Measurements from ENCODE around the gene KRTAP22-2. TPM values are rescaled to one million over a fixed set of nuclear protein-coding genes. Genes with fewer than 3 reads are reported as not detected.

KRTAP22-2 gene
- polyA plus RNA-seq, 3 donors: not detected

DNA sequence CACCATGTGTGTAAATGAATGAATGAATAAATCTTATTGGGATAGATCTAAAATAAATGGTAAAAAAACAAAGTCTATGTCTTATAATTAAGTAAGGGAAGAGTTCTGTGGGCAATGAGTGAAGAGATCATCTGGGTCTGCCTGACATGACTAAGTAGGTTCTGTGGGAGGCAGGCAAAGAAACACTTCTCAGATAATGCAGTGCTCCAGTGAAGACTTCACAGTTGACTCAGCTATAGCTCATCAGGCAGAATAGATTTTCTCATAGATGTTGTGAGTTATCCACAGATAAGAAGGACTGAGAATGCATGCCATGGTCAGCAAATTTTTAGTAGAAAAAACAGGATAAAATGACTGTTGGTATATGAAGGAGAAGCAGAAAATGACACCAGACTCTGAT is 12.4 kb downstream of the KRTAP22-2 start:
- no peak for DNase-seq (ENCODE audit: extremely low read depth in 1 of 11, low read depth in 9 of 11, low spot score in 4 of 11)

DNA sequence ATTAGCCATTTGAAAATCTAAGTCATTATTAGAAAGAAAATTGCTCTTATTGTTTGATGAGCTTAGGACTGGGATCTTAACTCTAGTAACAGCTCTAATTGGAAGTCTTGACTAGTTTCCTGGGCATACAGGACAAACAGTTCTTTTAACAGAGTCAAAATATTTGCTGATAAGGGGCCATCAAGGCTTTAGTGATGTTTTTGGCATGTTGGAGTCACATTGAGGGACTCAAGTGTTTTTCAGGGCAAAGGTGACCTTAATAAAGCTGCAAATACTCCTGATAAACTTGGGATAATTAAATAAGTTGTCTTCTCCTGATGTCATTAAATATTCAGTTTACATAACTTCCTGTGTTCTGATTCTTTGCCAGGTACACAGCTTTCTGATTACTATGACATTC is 22.6 kb downstream of the KRTAP22-2 start:
- DNase-seq (ENCODE audit: extremely low read depth in 1 of 11, low read depth in 9 of 11, low spot score in 4 of 11): no peak

DNA sequence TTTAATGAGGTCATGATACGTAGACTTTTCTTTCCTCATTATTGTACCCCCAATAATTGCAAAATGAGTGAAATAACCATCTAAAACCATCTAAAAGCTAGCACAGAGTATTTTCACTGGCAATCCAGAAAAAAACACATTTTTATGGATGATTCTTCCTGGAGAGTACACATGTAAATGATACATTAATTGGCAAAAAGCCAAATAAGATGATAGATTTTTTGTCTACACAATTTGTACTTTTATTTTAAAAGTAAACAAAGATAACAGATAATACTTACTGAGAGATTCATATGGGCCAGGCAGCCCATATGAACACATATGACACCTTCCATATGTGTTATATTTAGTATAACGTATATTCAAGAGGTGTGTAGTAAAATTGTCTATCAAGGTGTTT is 26.6 kb downstream of the KRTAP22-2 start:
- no peak for DNase-seq (ENCODE audit: extremely low read depth in 1 of 11, low read depth in 9 of 11, low spot score in 4 of 11)

DNA sequence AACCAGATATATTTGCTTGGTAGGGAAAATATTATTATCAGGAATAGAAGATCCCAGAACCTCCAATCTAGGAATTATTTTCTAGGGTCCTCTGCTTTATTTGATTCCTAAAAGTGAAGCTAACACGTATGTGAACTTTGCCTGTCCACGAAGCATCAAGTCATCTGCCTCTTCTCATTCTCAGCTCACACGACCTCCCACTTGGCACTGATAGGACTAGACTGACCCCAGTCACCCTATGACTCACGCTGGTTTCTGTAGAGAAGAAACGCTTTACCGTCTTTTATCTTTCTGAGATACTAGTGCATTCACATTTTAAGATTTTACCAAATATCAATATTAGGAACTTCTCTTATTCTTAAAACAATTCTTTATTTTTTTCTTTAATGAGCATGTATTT is 27.1 kb downstream of the KRTAP22-2 start:
- DNase-seq (ENCODE audit: extremely low read depth in 1 of 11, low read depth in 9 of 11, low spot score in 4 of 11): no peak

DNA sequence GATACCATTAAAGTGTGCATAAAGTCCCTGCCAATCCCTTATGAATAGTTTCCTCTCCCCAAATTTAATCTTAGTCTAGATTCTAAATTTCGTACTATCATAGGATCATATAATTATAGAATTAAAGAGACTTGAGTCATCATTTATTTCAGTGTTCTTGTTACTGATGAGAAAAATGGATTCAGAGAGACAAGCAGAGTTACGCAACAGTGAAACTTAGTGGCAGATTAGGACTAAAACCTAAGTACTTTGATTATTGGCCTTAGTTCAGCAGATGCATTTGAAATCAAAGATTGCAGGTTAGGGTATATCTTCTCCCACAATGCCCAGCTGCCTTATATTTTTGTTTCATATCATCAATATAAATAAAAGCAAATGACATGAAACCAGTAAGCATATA is 28.2 kb downstream of the KRTAP22-2 start:
- no peak for DNase-seq (ENCODE audit: extremely low read depth in 1 of 11, low read depth in 9 of 11, low spot score in 4 of 11)

DNA sequence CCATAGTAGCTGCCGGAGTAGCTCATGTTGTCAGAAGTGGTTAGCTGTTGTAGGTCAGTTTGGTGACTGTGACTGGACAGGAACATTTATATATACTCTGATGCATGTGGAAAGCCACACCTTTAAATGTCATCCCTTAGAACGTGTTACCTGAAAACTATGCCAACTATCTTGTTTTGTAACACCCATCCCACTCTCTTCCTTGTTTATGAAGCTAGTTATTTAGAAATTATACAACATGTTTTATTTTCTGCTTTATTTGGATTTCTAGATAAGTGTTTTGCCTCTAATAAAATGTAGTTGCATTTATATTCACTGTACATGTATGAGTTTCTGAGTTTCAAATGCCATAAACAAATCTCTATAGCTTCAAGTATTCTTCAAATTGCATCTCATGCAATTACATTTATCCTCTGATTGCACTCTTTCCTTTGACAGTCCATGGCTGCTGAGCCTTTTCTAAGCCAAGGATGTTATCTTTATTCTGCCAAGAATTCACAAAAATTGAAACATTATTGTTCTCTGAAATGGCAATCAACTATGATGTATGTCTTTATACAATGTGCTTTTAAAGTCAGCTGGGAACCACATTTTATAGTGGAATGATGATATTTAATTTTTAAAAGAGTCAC is 28.8 kb downstream of the KRTAP22-2 start, which contains the start of gene KRTAP19-7:
Gene KRTAP19-7 (minus strand): TSS at position 51 of the 632 bp plus-strand sequence. CDS start 25 bp downstream, at position 26.
- no peak for DNase-seq (ENCODE audit: extremely low read depth in 1 of 11, low read depth in 9 of 11, low spot score in 4 of 11)

DNA sequence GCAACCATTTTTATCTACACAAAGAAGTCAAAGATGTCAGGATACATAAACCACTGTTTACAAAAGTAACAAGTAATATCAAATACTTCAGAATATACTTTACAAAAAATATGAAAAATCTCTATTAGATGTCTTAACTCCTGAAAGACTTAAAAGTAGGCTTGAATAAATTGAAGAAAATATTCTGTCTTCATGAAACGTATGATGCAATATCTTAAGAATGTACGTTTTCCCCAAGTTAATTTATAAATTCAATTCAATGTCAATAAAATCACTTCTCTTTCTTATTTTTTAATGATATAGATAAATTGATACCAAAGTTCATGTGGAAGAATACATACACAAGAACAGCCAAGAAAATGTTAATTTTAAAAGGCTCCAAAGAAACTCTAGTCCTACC is 35.1 kb downstream of the KRTAP22-2 start:
- DNase-seq (ENCODE audit: extremely low read depth in 1 of 11, low read depth in 9 of 11, low spot score in 4 of 11): no peak

DNA sequence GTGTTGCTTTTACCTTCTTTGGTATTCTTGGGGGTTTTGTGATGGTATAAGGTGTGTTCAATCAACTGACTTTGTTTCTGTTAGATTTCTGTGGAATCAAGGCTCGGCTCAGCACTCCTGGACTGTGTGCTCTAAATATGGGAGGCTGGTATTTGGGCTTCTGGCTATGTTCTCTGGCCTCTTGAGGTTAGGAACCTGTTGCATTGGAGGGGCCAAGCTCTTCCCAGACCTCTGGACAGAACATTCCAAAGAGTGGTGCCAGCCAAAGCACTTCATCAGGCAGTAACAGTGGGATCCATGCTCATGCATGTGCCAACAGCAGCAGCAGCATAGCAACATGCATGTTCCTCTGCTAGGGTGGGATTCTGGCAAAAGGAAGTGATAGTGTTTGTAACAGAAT is 37.4 kb downstream of the KRTAP22-2 start:
- no peak for DNase-seq (ENCODE audit: extremely low read depth in 1 of 11, low read depth in 9 of 11, low spot score in 4 of 11)

DNA sequence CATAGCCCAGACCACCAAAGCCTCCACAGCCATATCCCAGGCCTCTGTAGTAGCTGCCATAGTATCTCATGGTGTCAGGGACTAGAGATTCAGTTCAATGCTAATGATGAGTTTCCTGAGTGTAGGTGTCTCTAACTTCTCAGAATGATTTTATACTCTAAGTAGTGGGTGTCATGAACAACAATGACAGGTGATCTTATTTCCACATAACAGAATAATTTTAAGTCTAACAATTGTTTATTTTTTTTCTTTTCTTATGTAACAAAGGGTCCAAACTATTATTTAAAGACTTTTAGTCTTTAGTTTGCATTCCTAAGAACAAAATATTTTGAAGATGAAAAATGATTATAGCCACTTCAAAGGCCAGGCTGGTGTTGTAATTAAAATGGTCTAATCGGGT is 48.4 kb downstream of the KRTAP22-2 start, which contains the start of gene KRTAP19-6:
Gene KRTAP19-6 (minus strand): TSS at position 101 of the 400 bp plus-strand sequence. CDS start 31 bp downstream, at position 70.
- no peak for DNase-seq (ENCODE audit: extremely low read depth in 1 of 11, low read depth in 9 of 11, low spot score in 4 of 11)

Other genes with a start within 250 kb of the KRTAP22-2 start
- gene KRTAP23-1, start 241.8 kb downstream of the KRTAP22-2 start, polyA plus RNA-seq (ENCODE audit: insufficient read length in 3 of 3): not detected
- not detected for gene KRTAP13-2, start 218.1 kb downstream of the KRTAP22-2 start, polyA plus RNA-seq (ENCODE audit: insufficient read length in 3 of 3)
- not detected for gene KRTAP13-1, start 194.4 kb downstream of the KRTAP22-2 start, polyA plus RNA-seq (ENCODE audit: insufficient read length in 3 of 3)
- not detected for gene KRTAP13-3, start 164.5 kb downstream of the KRTAP22-2 start, polyA plus RNA-seq (ENCODE audit: insufficient read length in 3 of 3)
- not detected for gene KRTAP13-4, start 160.2 kb downstream of the KRTAP22-2 start, polyA plus RNA-seq (ENCODE audit: insufficient read length in 3 of 3)
- not detected for gene KRTAP15-1, start 150.1 kb downstream of the KRTAP22-2 start, polyA plus RNA-seq (ENCODE audit: insufficient read length in 3 of 3)
- not detected for gene KRTAP19-1, start 110.0 kb downstream of the KRTAP22-2 start, polyA plus RNA-seq (ENCODE audit: insufficient read length in 3 of 3)
- not detected for gene KRTAP19-2, start 103.0 kb downstream of the KRTAP22-2 start, polyA plus RNA-seq (ENCODE audit: insufficient read length in 3 of 3)
- gene KRTAP19-3, start 98.4 kb downstream of the KRTAP22-2 start, polyA plus RNA-seq (ENCODE audit: insufficient read length in 3 of 3): not detected
- not detected for gene KRTAP19-4, start 93.2 kb downstream of the KRTAP22-2 start, polyA plus RNA-seq (ENCODE audit: insufficient read length in 3 of 3)
- not detected for gene KRTAP19-5, start 88.3 kb downstream of the KRTAP22-2 start, polyA plus RNA-seq (ENCODE audit: insufficient read length in 3 of 3)
- not detected for gene KRTAP19-6, start 48.5 kb downstream of the KRTAP22-2 start, polyA plus RNA-seq (ENCODE audit: insufficient read length in 3 of 3)
- not detected for gene KRTAP19-7, start 29.1 kb downstream of the KRTAP22-2 start, polyA plus RNA-seq (ENCODE audit: insufficient read length in 3 of 3)
- gene KRTAP6-3, start 2.0 kb upstream of the KRTAP22-2 start, polyA plus RNA-seq (ENCODE audit: insufficient read length in 3 of 3): not detected
- not detected for gene KRTAP6-2, start 8.5 kb upstream of the KRTAP22-2 start, polyA plus RNA-seq (ENCODE audit: insufficient read length in 3 of 3)
- gene KRTAP22-1, start 10.7 kb upstream of the KRTAP22-2 start, polyA plus RNA-seq (ENCODE audit: insufficient read length in 3 of 3): not detected
- gene KRTAP6-1, start 23.5 kb upstream of the KRTAP22-2 start, polyA plus RNA-seq (ENCODE audit: insufficient read length in 3 of 3): not detected
- not detected for gene KRTAP20-1, start 26.0 kb upstream of the KRTAP22-2 start, polyA plus RNA-seq (ENCODE audit: insufficient read length in 3 of 3)
- not detected for gene KRTAP20-4, start 30.2 kb upstream of the KRTAP22-2 start, polyA plus RNA-seq (ENCODE audit: insufficient read length in 3 of 3)
- gene KRTAP20-2, start 44.8 kb upstream of the KRTAP22-2 start, polyA plus RNA-seq (ENCODE audit: insufficient read length in 3 of 3): not detected
- gene KRTAP20-3, start 52.5 kb upstream of the KRTAP22-2 start, polyA plus RNA-seq (ENCODE audit: insufficient read length in 3 of 3): not detected
- gene KRTAP21-3, start 128.4 kb upstream of the KRTAP22-2 start, polyA plus RNA-seq (ENCODE audit: insufficient read length in 3 of 3): not detected
- not detected for gene KRTAP21-2, start 156.9 kb upstream of the KRTAP22-2 start, polyA plus RNA-seq (ENCODE audit: insufficient read length in 3 of 3)
- gene KRTAP21-1, start 165.0 kb upstream of the KRTAP22-2 start, polyA plus RNA-seq (ENCODE audit: insufficient read length in 3 of 3): not detected
- not detected for gene KRTAP8-1, start 222.9 kb upstream of the KRTAP22-2 start, polyA plus RNA-seq (ENCODE audit: insufficient read length in 3 of 3)
- not detected for gene KRTAP7-1, start 239.4 kb upstream of the KRTAP22-2 start, polyA plus RNA-seq (ENCODE audit: insufficient read length in 3 of 3)